Fibroblast of pulmonary artery (primary cell): ENCODE results near the gene RPS10.
A peak's percentile ranks its signal among the peaks of the same experiment; 100 is the strongest.
"Not testable (repeated sequence)": the region's sequence is repeated elsewhere in the genome, so short reads cannot be mapped to it uniquely, and the experiment has no call there.

Experiments used
- DNase-seq: peaks from one replicate; pipeline ENCODE4 v3.0.0-alpha.2; 2010; ENCODE audit warnings: low read depth
- H3K4me3 ChIP-seq: replicated peaks from 2 replicates; pipeline ENCODE4 v1.5.1; 2011; ENCODE audit warnings: low read depth, mild to moderate bottlenecking, control low read depth, low read length, moderate library complexity
- TF ChIP-seq, protein P1 (sequence below): IDR thresholded peaks from 2 replicates; pipeline ENCODE4 v1.5.1; 2011; ENCODE audit warnings: mild to moderate bottlenecking, control low read depth, low read length, inconsistent platforms; ENCODE audit errors: missing control alignments

Gene RPS10

DNA sequence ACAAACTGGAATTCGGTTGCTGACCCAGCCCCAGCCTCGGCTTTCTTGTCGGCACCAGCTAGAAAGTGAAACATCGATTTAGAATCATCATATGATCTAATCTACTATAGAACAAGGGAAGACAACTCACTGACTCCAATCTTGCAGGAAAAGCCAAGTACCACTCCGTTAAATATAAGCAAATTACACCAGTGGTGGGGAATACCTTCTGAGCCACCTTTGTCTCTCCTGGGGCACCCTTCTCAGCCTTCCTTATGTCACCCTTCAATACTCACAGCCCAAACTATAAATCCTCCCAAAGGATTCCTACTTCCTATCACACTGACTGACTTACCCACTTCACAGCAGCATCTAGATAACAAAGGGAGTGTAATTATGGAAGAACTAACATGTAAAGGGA is 7.5 kb downstream of the RPS10 start:
- H3K4me3 ChIP-seq, result no peak overlapping the region
- no peak for DNase-seq
- TF ChIP-seq, protein P1, sequence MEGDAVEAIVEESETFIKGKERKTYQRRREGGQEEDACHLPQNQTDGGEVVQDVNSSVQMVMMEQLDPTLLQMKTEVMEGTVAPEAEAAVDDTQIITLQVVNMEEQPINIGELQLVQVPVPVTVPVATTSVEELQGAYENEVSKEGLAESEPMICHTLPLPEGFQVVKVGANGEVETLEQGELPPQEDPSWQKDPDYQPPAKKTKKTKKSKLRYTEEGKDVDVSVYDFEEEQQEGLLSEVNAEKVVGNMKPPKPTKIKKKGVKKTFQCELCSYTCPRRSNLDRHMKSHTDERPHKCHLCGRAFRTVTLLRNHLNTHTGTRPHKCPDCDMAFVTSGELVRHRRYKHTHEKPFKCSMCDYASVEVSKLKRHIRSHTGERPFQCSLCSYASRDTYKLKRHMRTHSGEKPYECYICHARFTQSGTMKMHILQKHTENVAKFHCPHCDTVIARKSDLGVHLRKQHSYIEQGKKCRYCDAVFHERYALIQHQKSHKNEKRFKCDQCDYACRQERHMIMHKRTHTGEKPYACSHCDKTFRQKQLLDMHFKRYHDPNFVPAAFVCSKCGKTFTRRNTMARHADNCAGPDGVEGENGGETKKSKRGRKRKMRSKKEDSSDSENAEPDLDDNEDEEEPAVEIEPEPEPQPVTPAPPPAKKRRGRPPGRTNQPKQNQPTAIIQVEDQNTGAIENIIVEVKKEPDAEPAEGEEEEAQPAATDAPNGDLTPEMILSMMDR, result no peak

DNA sequence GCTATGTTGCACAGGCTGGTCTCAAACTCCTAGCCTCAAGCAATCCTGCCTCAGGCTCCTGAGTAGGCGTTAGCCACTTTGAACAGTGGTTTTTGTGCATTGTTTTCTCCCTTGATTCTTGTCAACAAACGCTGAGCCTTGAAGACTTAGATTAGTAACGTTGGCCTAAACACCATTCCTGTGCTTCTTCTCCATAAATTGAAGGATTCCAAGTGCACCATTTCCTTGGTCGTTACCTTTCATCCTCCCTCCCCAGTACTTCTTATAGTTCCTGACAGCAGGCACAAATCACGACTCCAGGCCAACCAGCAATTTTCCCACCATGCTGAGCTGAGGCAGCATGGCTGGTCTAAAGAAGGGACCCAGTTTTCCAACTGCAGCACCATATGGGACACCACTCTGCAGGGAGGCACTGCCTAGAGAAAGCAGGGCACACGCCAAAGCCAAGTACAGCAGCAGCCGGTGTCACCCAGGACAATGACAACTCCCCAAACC is 8.9 kb downstream of the RPS10 start:
- TF ChIP-seq, protein P1, result no peak
- H3K4me3 ChIP-seq, result no peak overlapping the region
- no peak for DNase-seq

GRCh38 chr6:34414999-34415858 is 10.6 kb downstream of the RPS10 start:
- no peak overlapping the region for H3K4me3 ChIP-seq
- TF ChIP-seq, protein P1, result peak; percentile 66
- peak; percentile 88 for DNase-seq

- DNase-seq, result peak; percentile 27
- H3K4me3 ChIP-seq, result no peak overlapping the region
Observed at GRCh38 chr6:34412643-34413214, 13.1 kb downstream of the RPS10 start.

GRCh38 chr6:34412016-34412415 is 13.9 kb downstream of the RPS10 start:
- TF ChIP-seq, protein P1, result no peak
- no peak for DNase-seq
- no peak overlapping the region for H3K4me3 ChIP-seq

More at GRCh38 chr6:34412643-34413214, 13.1 kb downstream of the RPS10 start:
- TF ChIP-seq, protein P1, result no peak

- not testable (repeated sequence) for H3K4me3 ChIP-seq, DNase-seq
Observed at GRCh38 chr6:34407915-34408314, 18.0 kb downstream of the RPS10 start.

DNA sequence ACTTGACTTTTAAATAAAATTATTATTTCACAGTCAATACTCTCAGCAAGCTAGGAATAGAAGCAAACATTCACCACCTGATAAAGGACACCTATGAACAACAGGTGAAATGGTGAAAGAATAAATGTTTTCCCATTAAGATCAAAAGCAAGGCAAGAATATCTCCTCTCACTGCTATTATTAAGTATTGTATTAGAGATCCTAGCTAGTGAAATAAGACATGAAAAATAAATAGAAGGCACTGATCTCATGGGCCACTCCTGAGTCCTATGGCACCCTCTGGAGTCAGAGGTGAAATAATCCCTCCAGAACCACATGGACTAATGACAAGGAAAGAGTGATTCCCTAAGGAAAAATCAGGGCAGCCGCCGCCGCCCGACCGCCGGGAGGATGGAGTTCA is 29.4 kb downstream of the RPS10 start:
- H3K4me3 ChIP-seq, result no peak overlapping the region
- TF ChIP-seq, protein P1, result no peak
- no peak for DNase-seq
